Adrenal gland (tissue), 12 donors: Measurements from ENCODE around the gene KRTAP10-6. TPM values are rescaled to one million over a fixed set of nuclear protein-coding genes. Genes with fewer than 3 reads are reported as not detected.

Experiments used
- DNase-seq, 7 donors: peaks; one replicate each; pipeline ENCODE4 v3.0.0-alpha.2; 2019 to 2020
- H3K27ac ChIP-seq, 5 donors: fragments of 200-600 bp; sonication (generic) in 4 of 5; 1 replicate in 3 of 5; 2 replicates in 2 of 5; pipeline versions ENCODE4 v1.5.1 to v1.8.0; 2016 to 2020; ENCODE audit warnings: mild to moderate bottlenecking in 1 of 5
- H3K27me3 ChIP-seq: fragments of 200-600 bp; 2 replicates; pipeline ENCODE4 v1.8.0; 2021
- H3K36me3 ChIP-seq, 2 donors: fragments of 200-600 bp; replicated peaks in 1 of 2; 1 replicate in 1 of 2; 2 replicates in 1 of 2; pipeline versions ENCODE4 v1.5.1 to v1.8.0; 2018 to 2022
- H3K4me1 ChIP-seq, 2 donors: fragments of 200-600 bp; replicated peaks in 1 of 2; 1 replicate in 1 of 2; 2 replicates in 1 of 2; pipeline versions ENCODE4 v1.5.1 to v1.8.0; 2018 to 2021
- H3K4me3 ChIP-seq, 4 donors: fragments of 200-600 bp; sonication (generic) in 3 of 4; one replicate each; pipeline ENCODE4 v1.5.1; 2016 to 2018
- H3K9me3 ChIP-seq, 3 donors: fragments of 200-600 bp; sonication (generic) in 1 of 3; replicated peaks in 1 of 3; 1 replicate in 2 of 3; 2 replicates in 1 of 3; pipeline versions ENCODE4 v1.5.1 to v1.8.0; 2016 to 2021
- POLR2A ChIP-seq, 2 donors: fragments of 450-650 bp; IDR thresholded peaks; one replicate each; pipeline ENCODE4 v1.6.1; 2017; ENCODE audit warnings: antibody characterized with exemption in 2 of 2, mild to moderate bottlenecking in 2 of 2, moderate library complexity in 1 of 2
- WGBS, 4 donors: extraction: QIAGEN DNeasy Blood & Tissue Kit in 2 of 4; methylation state at CpG; one replicate each; pipeline versions ENCODE4 v1.1.5 to v1.1.7; 2013 to 2017; 5-methylcytosine and 5-hydroxymethylcytosine counted together
- intact Hi-C, 2 donors: fragments of 100-400 bp; cut with DNase I; formaldehyde crosslinking; loops; one replicate each; pipeline versions ENCODE4 v1.14.1 to v1.15.0; 2022 to 2023
- polyA plus RNA-seq, 3 donors: library from polyadenylated mRNA; stranded (reverse); fragments of 200-250 nt in 2 of 3; fragments of 350-450 nt in 1 of 3; fragmentation: Illumina TruSeq in 1 of 3; extraction: RNeasy Lipid Tissue Mini Kit (QIAGEN cat#74804) in 1 of 3; gene quantifications; one replicate each; pipeline ENCODE4 v1.2.3, GENCODE V29; 2013 to 2014
- total RNA-seq, 9 donors: library from RNA; depleted of rRNA in 4 of 9; stranded (reverse); fragments of >200 nt in 4 of 9; fragments of 120-200 nt in 1 of 9; fragmentation: NEBNext Ultra II Directional in 1 of 9; extraction: Animal tissue kit (Norgen Biotek cat#: 25700) in 1 of 9; gene quantifications; one replicate each; pipeline versions ENCODE4 v1.1.0 to v1.2.4, GENCODE V29; 2013 to 2023
- TF ChIP-seq, protein P1 (sequence below), 6 experiments: fragments of 450-650 bp in 4 of 6; fragments of 200-600 bp in 2 of 6; sonication (generic) in 1 of 6; IDR thresholded peaks; 1 replicate in 5 of 6; 2 replicates in 1 of 6; pipeline versions ENCODE4 v1.5.1 to v1.8.0; 2016 to 2021; ENCODE audit warnings: antibody characterized with exemption in 6 of 6, mild to moderate bottlenecking in 2 of 6, moderate library complexity in 1 of 6
- donor health status: healthy with polysubstance abuse.
- donor health status: Bipolar disorder and iron deficiency.
- donor health status: DM: yes; HTN: yes; CAD: no.
- donor health status: DM: no; HTN: no; CAD: no.
- donor health status: DM: no; HTN: no; CAD: no.
- donor health status: DM: yes; HTN: yes; CAD: no.

Gene KRTAP10-6
- total and polyA plus RNA-seq, 12 donors: not detected

DNA sequence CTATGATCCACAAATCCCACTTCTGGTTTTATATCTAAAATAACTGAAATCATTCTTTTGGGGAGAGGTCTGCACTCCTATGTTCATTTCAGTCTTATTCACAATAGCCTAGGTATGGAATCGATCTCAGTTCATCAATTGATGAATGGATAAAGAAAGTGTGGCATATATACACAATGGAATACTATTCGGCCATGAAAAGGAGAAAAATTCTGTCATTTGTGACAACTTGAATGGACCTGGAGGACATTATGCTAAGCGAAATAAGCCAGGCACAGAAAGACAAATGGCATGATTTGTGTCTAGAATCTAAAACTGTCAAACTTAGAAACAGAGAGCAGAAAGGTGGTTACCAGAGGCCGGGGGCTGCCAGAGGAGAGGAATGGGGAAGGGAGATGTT, 14.2 kb upstream of the KRTAP10-6 start:
- Histone ChIP-seq H3K27me3 (peaks cover 8% of the 10 kb centered on the region), H3K27ac (no peak overlapping the region), H3K4me1 (no peaks in the 10 kb centered on the region), H3K9me3 (no peaks in the 10 kb centered on the region), H3K36me3 (no peaks in the 10 kb centered on the region), H3K4me3 (no peak overlapping the region)
- 67 to 76% (median 70%) methylated on average over 4 of the region's 4 CpGs for WGBS, 4 donors
- TF ChIP-seq, protein P1, sequence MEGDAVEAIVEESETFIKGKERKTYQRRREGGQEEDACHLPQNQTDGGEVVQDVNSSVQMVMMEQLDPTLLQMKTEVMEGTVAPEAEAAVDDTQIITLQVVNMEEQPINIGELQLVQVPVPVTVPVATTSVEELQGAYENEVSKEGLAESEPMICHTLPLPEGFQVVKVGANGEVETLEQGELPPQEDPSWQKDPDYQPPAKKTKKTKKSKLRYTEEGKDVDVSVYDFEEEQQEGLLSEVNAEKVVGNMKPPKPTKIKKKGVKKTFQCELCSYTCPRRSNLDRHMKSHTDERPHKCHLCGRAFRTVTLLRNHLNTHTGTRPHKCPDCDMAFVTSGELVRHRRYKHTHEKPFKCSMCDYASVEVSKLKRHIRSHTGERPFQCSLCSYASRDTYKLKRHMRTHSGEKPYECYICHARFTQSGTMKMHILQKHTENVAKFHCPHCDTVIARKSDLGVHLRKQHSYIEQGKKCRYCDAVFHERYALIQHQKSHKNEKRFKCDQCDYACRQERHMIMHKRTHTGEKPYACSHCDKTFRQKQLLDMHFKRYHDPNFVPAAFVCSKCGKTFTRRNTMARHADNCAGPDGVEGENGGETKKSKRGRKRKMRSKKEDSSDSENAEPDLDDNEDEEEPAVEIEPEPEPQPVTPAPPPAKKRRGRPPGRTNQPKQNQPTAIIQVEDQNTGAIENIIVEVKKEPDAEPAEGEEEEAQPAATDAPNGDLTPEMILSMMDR (IDR thresholded peaks at IDR 0.05): no peak
- TF ChIP-seq POLR2A (IDR thresholded peaks at IDR 0.05): no peak
- intact Hi-C loops: no loop called here
- DNase-seq: no peak

DNA sequence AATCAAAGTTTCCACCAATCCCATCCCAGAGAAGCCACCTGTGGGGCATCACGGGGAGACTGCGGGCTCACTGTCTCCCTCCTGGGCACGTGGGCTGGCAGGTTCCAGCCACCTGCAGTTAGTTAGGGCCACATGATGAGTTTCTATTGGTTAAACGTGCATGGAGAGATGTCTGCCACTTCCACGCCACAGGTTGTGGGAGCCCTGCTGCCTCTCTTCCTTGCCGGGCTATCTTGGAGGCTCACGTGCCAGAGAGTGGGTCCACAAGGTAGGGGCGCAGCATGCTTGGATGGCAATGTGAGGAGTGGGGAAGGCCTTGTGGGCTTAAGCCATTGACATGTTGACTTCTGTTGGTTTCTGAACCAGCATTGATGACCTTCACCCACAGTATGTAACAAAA, 11.6 kb upstream of the KRTAP10-6 start:
- intact Hi-C loops: no loop called here
- Histone ChIP-seq H3K36me3 (no peaks in the 10 kb centered on the region), H3K9me3 (no peaks in the 10 kb centered on the region), H3K4me3 (no peak overlapping the region), H3K27me3 (peaks cover 8% of the 10 kb centered on the region), H3K27ac (no peak overlapping the region), H3K4me1 (no peaks in the 10 kb centered on the region)
- DNase-seq: no peak
- no peak for TF ChIP-seq POLR2A (IDR thresholded peaks at IDR 0.05)
- TF ChIP-seq, protein P1 (IDR thresholded peaks at IDR 0.05): no peak
- 83 to 87% (median 84%) methylated on average over 8 of the region's 8 CpGs for WGBS, 4 donors

DNA sequence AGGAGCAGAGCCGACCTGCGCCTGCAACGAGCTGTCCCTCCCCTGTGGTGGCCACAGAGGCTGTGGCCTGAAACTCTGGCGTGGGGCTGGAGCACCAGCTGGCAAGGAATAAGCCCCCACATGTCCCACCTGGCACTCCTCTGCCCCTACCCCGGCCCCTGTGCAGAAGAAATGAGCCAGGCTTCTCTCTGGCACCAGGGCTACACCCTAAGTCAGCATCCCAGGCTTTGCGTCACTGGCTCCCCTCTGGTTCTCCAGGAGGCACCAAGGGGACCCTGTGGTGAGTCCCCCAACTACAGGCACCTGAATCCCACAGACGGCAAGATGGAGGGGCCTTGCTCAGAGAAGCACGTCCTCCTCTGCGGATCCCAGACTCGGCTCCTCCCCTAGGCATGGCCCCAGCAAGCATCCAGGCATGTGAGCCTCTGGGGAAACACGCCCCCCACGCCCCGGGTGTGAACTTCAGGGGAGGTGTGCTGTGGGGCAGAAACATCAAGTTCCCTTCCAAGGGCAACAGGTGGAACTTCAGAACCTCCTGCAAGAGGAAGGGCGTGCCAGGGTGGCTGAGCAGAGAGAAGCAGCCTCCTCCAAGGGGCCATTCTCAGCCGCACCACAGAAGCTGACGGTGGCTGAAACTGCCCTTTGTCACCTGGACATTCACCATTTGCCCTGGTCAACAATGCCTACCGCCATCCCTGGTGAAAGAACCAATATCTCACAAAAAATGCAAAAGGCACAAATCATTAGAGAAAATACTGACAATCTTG, 11.0 kb upstream of the KRTAP10-6 start:
- H3K9me3 ChIP-seq: no peaks in the 10 kb centered on the region
- H3K27me3 ChIP-seq: peaks cover 8% of the 10 kb centered on the region
- no peak for DNase-seq
- no peaks in the 10 kb centered on the region for H3K36me3 ChIP-seq
- WGBS, 4 donors: 46 to 65% (median 57%) methylated on average over 3 to 17 of the region's 17 CpGs
- intact Hi-C loops: no loop called here
- H3K4me3 ChIP-seq: no peak overlapping the region
- no peak for TF ChIP-seq POLR2A (IDR thresholded peaks at IDR 0.05)
- TF ChIP-seq, protein P1 (IDR thresholded peaks at IDR 0.05): no peak
- no peak overlapping the region for H3K27ac ChIP-seq
- no peaks in the 10 kb centered on the region for H3K4me1 ChIP-seq

DNA sequence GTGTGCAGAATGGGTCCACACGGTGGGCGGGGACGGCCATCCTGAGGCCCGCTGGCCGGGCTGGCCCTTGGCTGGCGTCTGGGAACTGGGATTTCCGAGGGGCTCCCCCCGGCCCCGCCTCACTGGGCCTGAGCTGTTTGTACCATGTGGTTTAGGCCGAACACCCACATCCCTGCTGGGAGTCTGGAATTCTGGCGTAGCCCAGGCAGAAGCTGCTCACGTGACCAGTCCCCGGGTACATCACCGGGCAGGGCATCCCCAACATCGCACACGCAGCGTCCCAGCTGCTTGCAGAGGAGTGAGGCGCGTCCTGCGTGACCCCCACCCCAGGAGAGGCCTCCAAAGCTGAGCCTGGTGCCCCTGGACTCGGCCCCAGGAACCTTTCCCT, 10.2 kb upstream of the KRTAP10-6 start:
- TF ChIP-seq POLR2A (IDR thresholded peaks at IDR 0.05): no peak
- TF ChIP-seq, protein P1 (IDR thresholded peaks at IDR 0.05): no peak
- peaks cover 8% of the 10 kb centered on the region for H3K27me3 ChIP-seq
- H3K27ac ChIP-seq: no peak overlapping the region

More for the DNA sequence above, 10.2 kb upstream of the KRTAP10-6 start:
- intact Hi-C loops: no loop called here
- DNase-seq: no peak
- Histone ChIP-seq H3K4me1 (no peaks in the 10 kb centered on the region), H3K4me3 (no peak overlapping the region), H3K9me3 (no peaks in the 10 kb centered on the region), H3K36me3 (no peaks in the 10 kb centered on the region)
- 55 to 80% (median 74%) methylated on average over 1 to 20 of the region's 21 CpGs for WGBS, 4 donors
